ENCODE measurements around the gene B3GAT1. TPM values are rescaled to one million over a fixed set of nuclear protein-coding genes. Genes with fewer than 3 reads are reported as not detected.

The B3GAT1 gene
- polyA plus RNA-seq, 2 donors: 0.02 to 0.10 TPM

- Histone ChIP-seq H3K4me1 (ENCODE audit: control insufficient read depth in 2 of 2, insufficient read depth in 2 of 2, low read length in 1 of 2) (no peaks in the 10 kb centered on the region), H3K36me3 (ENCODE audit: control insufficient read depth in 2 of 2, insufficient read depth in 2 of 2, low read length in 1 of 2) (peaks cover 0 to 4% of the 10 kb centered on the region in 2 donors), H3K9me3 (ENCODE audit: control insufficient read depth in 2 of 2, insufficient read depth in 1 of 2, low read depth in 1 of 2, low read length in 1 of 2) (no peaks in the 10 kb centered on the region), H3K27me3 (ENCODE audit: control insufficient read depth in 1 of 2, insufficient read depth in 2 of 2, low read length in 2 of 2) (no peaks in the 10 kb centered on the region), H3K4me3 (ENCODE audit: low read depth in 1 of 2, low read length in 2 of 2) (no peak overlapping the region), H3K27ac (ENCODE audit: low read depth in 2 of 2, low read length in 1 of 2) (no peak overlapping the region)
- WGBS, 2 donors: 27 to 28% methylated on average over 30 of the region's 30 CpGs
Observed at GRCh38 chr11:134360050-134360835, 51.8 kb downstream of the B3GAT1 start.

GRCh38 chr11:134359646-134360045 is 52.4 kb downstream of the B3GAT1 start:
- H3K27me3 ChIP-seq (ENCODE audit: control insufficient read depth in 1 of 2, insufficient read depth in 2 of 2, low read length in 2 of 2): no peaks in the 10 kb centered on the region
- H3K4me1 ChIP-seq (ENCODE audit: control insufficient read depth in 2 of 2, insufficient read depth in 2 of 2, low read length in 1 of 2): no peaks in the 10 kb centered on the region
- H3K9me3 ChIP-seq (ENCODE audit: control insufficient read depth in 2 of 2, insufficient read depth in 1 of 2, low read depth in 1 of 2, low read length in 1 of 2): no peaks in the 10 kb centered on the region
- H3K36me3 ChIP-seq (ENCODE audit: control insufficient read depth in 2 of 2, insufficient read depth in 2 of 2, low read length in 1 of 2): peaks cover 0 to 4% of the 10 kb centered on the region in 2 donors
- H3K4me3 ChIP-seq (ENCODE audit: low read depth in 1 of 2, low read length in 2 of 2): no peak overlapping the region
- whole genome bisulfite sequencing, 2 donors: 90 to 92% methylated on average over 10 of the region's 10 CpGs
- no peak overlapping the region for H3K27ac ChIP-seq (ENCODE audit: low read depth in 2 of 2, low read length in 1 of 2)

GRCh38 chr11:134358856-134359490 is 53.1 kb downstream of the B3GAT1 start:
- 88 to 91% methylated on average over 18 of the region's 18 CpGs for WGBS, 2 donors
- H3K9me3 ChIP-seq (ENCODE audit: control insufficient read depth in 2 of 2, insufficient read depth in 1 of 2, low read depth in 1 of 2, low read length in 1 of 2): no peaks in the 10 kb centered on the region
- no peaks in the 10 kb centered on the region for H3K27me3 ChIP-seq (ENCODE audit: control insufficient read depth in 1 of 2, insufficient read depth in 2 of 2, low read length in 2 of 2)
- H3K4me1 ChIP-seq (ENCODE audit: control insufficient read depth in 2 of 2, insufficient read depth in 2 of 2, low read length in 1 of 2): no peaks in the 10 kb centered on the region
- peaks cover 0 to 4% of the 10 kb centered on the region in 2 donors for H3K36me3 ChIP-seq (ENCODE audit: control insufficient read depth in 2 of 2, insufficient read depth in 2 of 2, low read length in 1 of 2)
- H3K27ac ChIP-seq (ENCODE audit: low read depth in 2 of 2, low read length in 1 of 2): no peak overlapping the region
- H3K4me3 ChIP-seq (ENCODE audit: low read depth in 1 of 2, low read length in 2 of 2): no peak overlapping the region

DNA sequence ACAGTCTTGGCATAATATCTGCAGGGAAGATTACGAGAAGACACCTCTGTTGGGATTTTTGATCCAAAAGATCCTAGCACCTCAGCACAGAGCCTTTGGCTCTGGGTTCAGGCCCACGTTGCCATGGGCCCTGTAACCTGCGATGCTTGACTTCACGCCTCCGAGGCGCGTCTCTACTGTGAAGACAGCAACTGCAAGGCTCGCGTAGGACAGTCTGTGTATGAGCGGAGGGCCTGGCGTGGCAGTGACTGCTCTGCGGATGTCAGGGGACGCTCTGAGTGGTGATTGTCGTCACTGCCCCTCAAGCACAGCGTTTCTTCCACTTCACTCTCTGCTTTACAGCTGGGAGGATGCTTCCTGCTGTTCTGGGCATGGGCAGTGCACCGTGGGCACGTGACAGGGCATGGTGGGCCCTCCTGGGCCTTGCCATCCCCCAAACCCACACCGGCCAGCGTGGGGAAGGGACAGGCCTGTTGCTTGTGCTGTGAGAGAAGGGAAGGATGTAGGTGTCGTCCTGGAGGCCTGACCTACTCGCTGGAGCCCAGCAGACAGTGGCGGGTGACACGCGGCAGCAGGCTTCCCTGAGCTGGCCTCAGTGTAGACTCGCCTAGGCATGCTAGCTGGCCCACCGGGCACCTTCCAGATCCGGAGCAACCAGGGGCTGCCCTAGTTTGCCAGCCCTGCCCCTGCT is 53.7 kb downstream of the B3GAT1 start:
- Histone ChIP-seq H3K4me1 (ENCODE audit: control insufficient read depth in 2 of 2, insufficient read depth in 2 of 2, low read length in 1 of 2) (no peaks in the 10 kb centered on the region), H3K36me3 (ENCODE audit: control insufficient read depth in 2 of 2, insufficient read depth in 2 of 2, low read length in 1 of 2) (peaks cover 0 to 4% of the 10 kb centered on the region in 2 donors), H3K9me3 (ENCODE audit: control insufficient read depth in 2 of 2, insufficient read depth in 1 of 2, low read depth in 1 of 2, low read length in 1 of 2) (no peaks in the 10 kb centered on the region), H3K27ac (ENCODE audit: low read depth in 2 of 2, low read length in 1 of 2) (no peak overlapping the region), H3K4me3 (ENCODE audit: low read depth in 1 of 2, low read length in 2 of 2) (no peak overlapping the region), H3K27me3 (ENCODE audit: control insufficient read depth in 1 of 2, insufficient read depth in 2 of 2, low read length in 2 of 2) (no peaks in the 10 kb centered on the region)
- 86 to 87% methylated on average over 27 of the region's 27 CpGs for WGBS, 2 donors

GRCh38 chr11:134357545-134357839 is 54.5 kb downstream of the B3GAT1 start:
- Histone ChIP-seq H3K27me3 (ENCODE audit: control insufficient read depth in 1 of 2, insufficient read depth in 2 of 2, low read length in 2 of 2) (no peaks in the 10 kb centered on the region), H3K4me1 (ENCODE audit: control insufficient read depth in 2 of 2, insufficient read depth in 2 of 2, low read length in 1 of 2) (no peaks in the 10 kb centered on the region), H3K4me3 (ENCODE audit: low read depth in 1 of 2, low read length in 2 of 2) (no peak overlapping the region), H3K9me3 (ENCODE audit: control insufficient read depth in 2 of 2, insufficient read depth in 1 of 2, low read depth in 1 of 2, low read length in 1 of 2) (no peaks in the 10 kb centered on the region), H3K36me3 (ENCODE audit: control insufficient read depth in 2 of 2, insufficient read depth in 2 of 2, low read length in 1 of 2) (peaks cover 0 to 4% of the 10 kb centered on the region in 2 donors), H3K27ac (ENCODE audit: low read depth in 2 of 2, low read length in 1 of 2) (no peak overlapping the region)
- WGBS, 2 donors: 84 to 85% methylated on average over 8 of the region's 8 CpGs

- Histone ChIP-seq H3K27me3 (ENCODE audit: control insufficient read depth in 1 of 2, insufficient read depth in 2 of 2, low read length in 2 of 2) (no peaks in the 10 kb centered on the region), H3K27ac (ENCODE audit: low read depth in 2 of 2, low read length in 1 of 2) (no peak overlapping the region), H3K36me3 (ENCODE audit: control insufficient read depth in 2 of 2, insufficient read depth in 2 of 2, low read length in 1 of 2) (peaks cover 0 to 4% of the 10 kb centered on the region in 2 donors), H3K4me3 (ENCODE audit: low read depth in 1 of 2, low read length in 2 of 2) (no peak overlapping the region), H3K9me3 (ENCODE audit: control insufficient read depth in 2 of 2, insufficient read depth in 1 of 2, low read depth in 1 of 2, low read length in 1 of 2) (no peaks in the 10 kb centered on the region), H3K4me1 (ENCODE audit: control insufficient read depth in 2 of 2, insufficient read depth in 2 of 2, low read length in 1 of 2) (no peaks in the 10 kb centered on the region)
- WGBS, 2 donors: 91% methylated on average over 21 of the region's 21 CpGs
Observed at GRCh38 chr11:134356656-134357544, 55.1 kb downstream of the B3GAT1 start.

DNA sequence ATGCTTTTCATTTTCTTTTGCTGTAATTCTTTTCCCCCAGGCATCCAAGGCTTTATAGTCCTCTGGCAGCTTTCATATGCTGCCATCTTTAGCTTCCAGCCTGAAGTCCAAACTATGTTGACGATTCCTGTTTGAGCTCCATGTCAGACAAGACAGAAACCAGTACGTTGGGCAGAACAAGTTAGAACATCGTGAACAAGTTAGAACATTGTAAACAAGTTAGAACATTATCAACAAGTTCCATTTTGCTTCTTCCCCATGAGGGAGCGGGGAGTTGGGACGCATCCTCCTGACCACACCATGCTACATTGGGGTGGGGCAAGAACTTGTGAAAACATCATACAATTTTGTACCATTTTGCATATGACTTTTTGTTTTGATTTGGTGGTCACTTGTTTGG is 56.4 kb downstream of the B3GAT1 start:
- 69 to 87% methylated on average over 5 of the region's 5 CpGs for WGBS, 2 donors

GRCh38 chr11:134355136-134355535 is 56.9 kb downstream of the B3GAT1 start:
- no peaks in the 10 kb centered on the region for H3K27me3 ChIP-seq (ENCODE audit: control insufficient read depth in 1 of 2, insufficient read depth in 2 of 2, low read length in 2 of 2)
- H3K9me3 ChIP-seq (ENCODE audit: control insufficient read depth in 2 of 2, insufficient read depth in 1 of 2, low read depth in 1 of 2, low read length in 1 of 2): no peaks in the 10 kb centered on the region
- no peaks in the 10 kb centered on the region for H3K4me1 ChIP-seq (ENCODE audit: control insufficient read depth in 2 of 2, insufficient read depth in 2 of 2, low read length in 1 of 2)
- WGBS, 2 donors: 71 to 73% methylated on average over 2 of the region's 2 CpGs
- H3K27ac ChIP-seq (ENCODE audit: low read depth in 2 of 2, low read length in 1 of 2): no peak overlapping the region
- H3K4me3 ChIP-seq (ENCODE audit: low read depth in 1 of 2, low read length in 2 of 2): no peak overlapping the region
- H3K36me3 ChIP-seq (ENCODE audit: control insufficient read depth in 2 of 2, insufficient read depth in 2 of 2, low read length in 1 of 2): peaks cover 0 to 4% of the 10 kb centered on the region in 2 donors

More for the DNA sequence above, 56.4 kb downstream of the B3GAT1 start:
- H3K27me3 ChIP-seq (ENCODE audit: control insufficient read depth in 1 of 2, insufficient read depth in 2 of 2, low read length in 2 of 2): no peaks in the 10 kb centered on the region
- H3K9me3 ChIP-seq (ENCODE audit: control insufficient read depth in 2 of 2, insufficient read depth in 1 of 2, low read depth in 1 of 2, low read length in 1 of 2): no peaks in the 10 kb centered on the region
- no peaks in the 10 kb centered on the region for H3K4me1 ChIP-seq (ENCODE audit: control insufficient read depth in 2 of 2, insufficient read depth in 2 of 2, low read length in 1 of 2)
- no peak overlapping the region for H3K27ac ChIP-seq (ENCODE audit: low read depth in 2 of 2, low read length in 1 of 2)
- H3K4me3 ChIP-seq (ENCODE audit: low read depth in 1 of 2, low read length in 2 of 2): no peak overlapping the region
- H3K36me3 ChIP-seq (ENCODE audit: control insufficient read depth in 2 of 2, insufficient read depth in 2 of 2, low read length in 1 of 2): peaks cover 0 to 4% of the 10 kb centered on the region in 2 donors

DNA sequence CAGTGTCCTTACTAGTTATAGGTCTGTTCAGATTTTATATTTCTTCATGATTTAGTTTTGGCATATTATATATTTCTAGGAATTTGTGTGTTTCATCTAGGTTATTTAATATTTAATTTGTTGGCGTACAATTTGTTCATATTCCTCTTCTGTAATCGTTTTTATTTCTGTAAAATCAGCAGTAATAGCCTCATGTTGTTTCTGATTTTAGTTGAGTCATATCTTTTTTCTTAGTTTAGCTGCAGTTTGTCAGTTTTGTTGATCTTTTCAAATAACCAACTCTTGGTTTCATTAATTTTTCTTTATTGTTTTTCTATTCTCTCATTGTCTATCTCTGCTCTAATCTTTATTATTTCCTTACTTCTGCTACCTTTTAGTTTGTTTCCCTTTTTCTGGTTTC is 59.9 kb downstream of the B3GAT1 start:
- 91 to 92% methylated on average over 2 of the region's 2 CpGs for WGBS, 2 donors
- Histone ChIP-seq H3K4me3 (ENCODE audit: low read depth in 1 of 2, low read length in 2 of 2) (no peak overlapping the region), H3K36me3 (ENCODE audit: control insufficient read depth in 2 of 2, insufficient read depth in 2 of 2, low read length in 1 of 2) (peaks cover 0 to 2% of the 10 kb centered on the region in 2 donors), H3K4me1 (ENCODE audit: control insufficient read depth in 2 of 2, insufficient read depth in 2 of 2, low read length in 1 of 2) (no peaks in the 10 kb centered on the region), H3K27ac (ENCODE audit: low read depth in 2 of 2, low read length in 1 of 2) (no peak overlapping the region), H3K27me3 (ENCODE audit: control insufficient read depth in 1 of 2, insufficient read depth in 2 of 2, low read length in 2 of 2) (no peaks in the 10 kb centered on the region), H3K9me3 (ENCODE audit: control insufficient read depth in 2 of 2, insufficient read depth in 1 of 2, low read depth in 1 of 2, low read length in 1 of 2) (no peaks in the 10 kb centered on the region)

Measured in esophagus (tissue), 2 donors.